Esophagus muscularis mucosa (tissue), 4 donors: Measurements from ENCODE around the gene LIPT1.

Experiments used
- EP300 ChIP-seq: sonication (generic); formaldehyde crosslinking; IDR thresholded peaks from one replicate; pipeline ENCODE4 v1.6.1; 2017; ENCODE audit warnings: antibody characterized with exemption
- POLR2AphosphoS5 ChIP-seq, 2 donors: sonication (generic); formaldehyde crosslinking; IDR thresholded peaks; one replicate each; pipeline ENCODE4 v1.6.1; 2017; ENCODE audit warnings: antibody characterized with exemption in 2 of 2
- TF ChIP-seq, protein P1 (sequence below), 3 experiments: fragments of 200-600 bp in 2 of 3; fragments of 450-650 bp in 1 of 3; sonication (generic) in 2 of 3; IDR thresholded peaks; one replicate each; pipeline ENCODE4 v1.5.1; 2017 to 2019; ENCODE audit warnings: antibody characterized with exemption in 3 of 3, mild to moderate bottlenecking in 2 of 3, moderate library complexity in 1 of 3

DNA sequence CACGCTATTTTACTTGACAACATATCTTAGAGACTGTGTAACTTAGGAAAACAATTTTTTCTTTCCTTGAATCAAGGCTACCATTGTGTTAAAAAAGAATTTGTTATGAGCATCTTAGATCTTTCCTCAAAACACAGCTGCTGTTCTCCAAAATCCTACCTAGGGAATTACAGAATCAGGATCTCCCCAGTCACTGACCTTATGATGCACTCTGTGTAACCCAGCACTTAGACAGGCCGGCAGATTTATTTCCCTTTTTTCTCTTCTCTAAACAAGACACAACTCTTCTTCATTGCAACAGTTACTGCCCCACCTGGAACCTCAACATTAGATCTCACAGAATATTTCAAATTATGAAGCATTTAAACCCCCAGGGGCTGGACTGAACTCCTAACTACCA is 26.8 kb upstream of the LIPT1 start:
- TF ChIP-seq POLR2AphosphoS5 (IDR thresholded peaks at IDR 0.05) (no peak), EP300 (no peak)
- TF ChIP-seq, protein P1, sequence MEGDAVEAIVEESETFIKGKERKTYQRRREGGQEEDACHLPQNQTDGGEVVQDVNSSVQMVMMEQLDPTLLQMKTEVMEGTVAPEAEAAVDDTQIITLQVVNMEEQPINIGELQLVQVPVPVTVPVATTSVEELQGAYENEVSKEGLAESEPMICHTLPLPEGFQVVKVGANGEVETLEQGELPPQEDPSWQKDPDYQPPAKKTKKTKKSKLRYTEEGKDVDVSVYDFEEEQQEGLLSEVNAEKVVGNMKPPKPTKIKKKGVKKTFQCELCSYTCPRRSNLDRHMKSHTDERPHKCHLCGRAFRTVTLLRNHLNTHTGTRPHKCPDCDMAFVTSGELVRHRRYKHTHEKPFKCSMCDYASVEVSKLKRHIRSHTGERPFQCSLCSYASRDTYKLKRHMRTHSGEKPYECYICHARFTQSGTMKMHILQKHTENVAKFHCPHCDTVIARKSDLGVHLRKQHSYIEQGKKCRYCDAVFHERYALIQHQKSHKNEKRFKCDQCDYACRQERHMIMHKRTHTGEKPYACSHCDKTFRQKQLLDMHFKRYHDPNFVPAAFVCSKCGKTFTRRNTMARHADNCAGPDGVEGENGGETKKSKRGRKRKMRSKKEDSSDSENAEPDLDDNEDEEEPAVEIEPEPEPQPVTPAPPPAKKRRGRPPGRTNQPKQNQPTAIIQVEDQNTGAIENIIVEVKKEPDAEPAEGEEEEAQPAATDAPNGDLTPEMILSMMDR (IDR thresholded peaks at IDR 0.05) = no peak
